Measurements from ENCODE around the gene CLEC4F. TPM values are rescaled to one million over a fixed set of nuclear protein-coding genes. Genes with fewer than 3 reads are reported as not detected.

CLEC4F gene
- polyA plus RNA-seq, 1 donor (not counting 4 experiments of a cell fraction or from before 2014, with no cell fraction given), result not detected

- dilution Hi-C loops (cut with MboI; ENCODE audit: extremely low pct_ligation_motif_present, low sequenced_read_pairs), result no loop called here
- Histone ChIP-seq H3K4me1 (ENCODE audit: control insufficient read depth, extremely low read depth, insufficient read depth, low read length) (no peaks in the 10 kb centered on the region), H3K36me3 (ENCODE audit: control insufficient read depth in 2 of 2, extremely low read depth in 1 of 2, insufficient read depth in 2 of 2, low read length in 2 of 2) (no peaks in the 10 kb centered on the region), H2AFZ (ENCODE audit: control insufficient read depth, low read length) (no peak overlapping the region), H3K9me3 (ENCODE audit: control insufficient read depth, low read depth, low read length) (no peaks in the 10 kb centered on the region), H3K9ac (ENCODE audit: control insufficient read depth, extremely low read depth, insufficient read depth, low read length) (no peak overlapping the region), H4K20me1 (ENCODE audit: control insufficient read depth, extremely low read depth, insufficient read depth, low read length) (no peaks in the 10 kb centered on the region), H3K27ac (ENCODE audit: control insufficient read depth, insufficient read depth, low read length) (no peak overlapping the region), H3K4me3 (ENCODE audit: control insufficient read depth in 2 of 3, extremely low read depth in 1 of 3, insufficient read depth in 2 of 3, low read depth in 1 of 3, low read length in 3 of 3) (no peak overlapping the region), H3K4me2 (ENCODE audit: control insufficient read depth, extremely low read depth, insufficient read depth, low read depth, low read length) (no peak overlapping the region), H3K9me1 (ENCODE audit: control insufficient read depth, extremely low read depth, insufficient read depth, low read length) (no peaks in the 10 kb centered on the region), H3K79me2 (ENCODE audit: control insufficient read depth, insufficient read depth, low read length) (no peaks in the 10 kb centered on the region), H3K27me3 (ENCODE audit: control insufficient read depth, extremely low read depth, insufficient read depth, low read length) (peaks cover 11% of the 10 kb centered on the region)
- no peak for TF ChIP-seq CTCF (optimal IDR thresholded peaks at IDR 0.05 in 1 of 3, IDR thresholded peaks at IDR 0.05 in 1 of 3, conservative IDR thresholded peaks at IDR 0.05 in 1 of 3; ENCODE audit: extremely low read depth in 1 of 3, insufficient read depth in 2 of 3, low read length in 3 of 3)
- DNase-seq (ENCODE audit: low read depth, low spot score) (no peak), FAIRE-seq (no peak)
These were observed 61.0 kb downstream of the CLEC4F start for GRCh38 chr2:70759446-70759845.

Small RNA genes lying within 50 kb of the gene (small RNA-seq; reads per million reads assigned to genes)
- 0 reads per million in 3 experiments for gene HMGN2P21 (ENCODE audit: insufficient read length in 3 of 3, low read depth in 3 of 3, low replicate concordance in 1 of 3)

Other genes starting within 250 kb of the CLEC4F start
- 0.05 to 0.19 TPM in 2 of 3 replicates, not detected in the other for gene ADD2, start 52.4 kb downstream of the CLEC4F start, polyA plus RNA-seq
- gene FIGLA, start 30.0 kb downstream of the CLEC4F start, polyA plus RNA-seq, result not detected in 3 replicates
- not detected in 3 replicates for gene CD207, start 15.2 kb upstream of the CLEC4F start, polyA plus RNA-seq
- gene VAX2, start 80.0 kb upstream of the CLEC4F start, polyA plus RNA-seq, result 0.04 to 0.22 TPM in 2 of 3 replicates, not detected in the other
- 0.13 TPM in 1 of 3 replicates, not detected in the others for gene ATP6V1B1, start 115.3 kb upstream of the CLEC4F start, polyA plus RNA-seq
- gene ANKRD53, start 158.0 kb upstream of the CLEC4F start, polyA plus RNA-seq, result 0.05 to 0.15 TPM in 2 of 3 replicates, not detected in the other
- gene TEX261, start 174.3 kb upstream of the CLEC4F start, polyA plus RNA-seq, result 66.3 to 78.8 TPM (median 66.6 TPM) in 3 replicates
- 61.5 to 89.1 TPM (median 82.9 TPM) in 3 replicates for gene NAGK, start 248.0 kb upstream of the CLEC4F start, polyA plus RNA-seq